Gastrocnemius medialis (tissue), 4 donors: ENCODE data around the gene ZKSCAN1.

ENCODE experiments used
- POLR2A ChIP-seq, 2 donors: fragments of 450-650 bp; IDR thresholded peaks; one replicate each; pipeline ENCODE4 v1.6.1; 2017; ENCODE audit warnings: antibody characterized with exemption in 2 of 2, mild to moderate bottlenecking in 2 of 2, moderate library complexity in 2 of 2
- TF ChIP-seq, protein P1 (sequence below), 5 experiments: fragments of 450-650 bp in 3 of 5; fragments of 200-600 bp in 2 of 5; sonication (generic) in 2 of 5; IDR thresholded peaks in 4 of 5; conservative IDR thresholded peaks in 1 of 5; 1 replicate in 4 of 5; 2 replicates in 1 of 5; pipeline ENCODE4 v1.5.1; 2016 to 2019; ENCODE audit warnings: antibody characterized with exemption in 5 of 5, mild to moderate bottlenecking in 3 of 5, moderate library complexity in 3 of 5

DNA sequence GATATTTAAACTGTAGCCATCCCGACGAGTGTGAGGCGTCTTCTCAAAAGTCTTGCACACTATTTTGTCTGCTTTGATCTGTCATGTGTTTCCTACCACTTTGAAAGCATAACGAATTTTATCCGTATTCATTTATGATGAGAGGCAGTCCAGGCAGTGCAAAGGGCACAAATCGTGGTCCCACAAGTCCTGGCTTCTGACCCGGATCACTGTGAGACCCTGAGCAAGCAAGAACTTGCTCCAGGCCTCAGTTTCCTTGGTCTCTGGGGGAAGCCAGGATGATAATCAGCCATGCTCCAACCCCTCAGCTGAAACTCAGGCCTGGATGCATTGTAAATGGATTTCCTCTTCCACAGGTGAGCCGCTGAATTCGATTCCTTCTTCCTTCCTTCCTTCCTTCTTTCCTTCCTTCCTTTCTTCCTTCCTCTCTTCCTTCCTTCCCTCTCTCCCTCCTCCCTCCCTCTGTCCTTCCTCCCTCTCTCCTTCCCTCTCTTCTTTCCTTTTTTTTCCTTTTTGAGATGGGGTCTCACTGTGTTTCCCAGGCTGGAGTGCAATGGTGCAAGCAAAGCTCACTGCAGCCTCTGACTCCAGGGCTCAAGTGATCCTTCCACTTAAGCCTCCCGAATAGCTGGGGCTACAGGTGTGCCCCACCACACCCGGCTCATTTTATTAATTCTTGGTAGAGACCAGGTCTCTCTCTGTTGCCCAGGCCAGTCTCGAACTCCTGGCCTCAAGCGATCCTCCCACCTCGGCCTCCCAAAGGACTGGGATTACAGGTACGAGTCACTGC lies 18.4 kb upstream of the ZKSCAN1 start:
- TF ChIP-seq POLR2A (IDR thresholded peaks at IDR 0.05), result no peak
- TF ChIP-seq, protein P1, sequence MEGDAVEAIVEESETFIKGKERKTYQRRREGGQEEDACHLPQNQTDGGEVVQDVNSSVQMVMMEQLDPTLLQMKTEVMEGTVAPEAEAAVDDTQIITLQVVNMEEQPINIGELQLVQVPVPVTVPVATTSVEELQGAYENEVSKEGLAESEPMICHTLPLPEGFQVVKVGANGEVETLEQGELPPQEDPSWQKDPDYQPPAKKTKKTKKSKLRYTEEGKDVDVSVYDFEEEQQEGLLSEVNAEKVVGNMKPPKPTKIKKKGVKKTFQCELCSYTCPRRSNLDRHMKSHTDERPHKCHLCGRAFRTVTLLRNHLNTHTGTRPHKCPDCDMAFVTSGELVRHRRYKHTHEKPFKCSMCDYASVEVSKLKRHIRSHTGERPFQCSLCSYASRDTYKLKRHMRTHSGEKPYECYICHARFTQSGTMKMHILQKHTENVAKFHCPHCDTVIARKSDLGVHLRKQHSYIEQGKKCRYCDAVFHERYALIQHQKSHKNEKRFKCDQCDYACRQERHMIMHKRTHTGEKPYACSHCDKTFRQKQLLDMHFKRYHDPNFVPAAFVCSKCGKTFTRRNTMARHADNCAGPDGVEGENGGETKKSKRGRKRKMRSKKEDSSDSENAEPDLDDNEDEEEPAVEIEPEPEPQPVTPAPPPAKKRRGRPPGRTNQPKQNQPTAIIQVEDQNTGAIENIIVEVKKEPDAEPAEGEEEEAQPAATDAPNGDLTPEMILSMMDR (IDR thresholded peaks at IDR 0.05 in 4 of 5, conservative IDR thresholded peaks at IDR 0.05 in 1 of 5), result no peak
